GM23338 (cell line): ENCODE measurements around the gene MAP2K2. TPM values are rescaled to one million over a fixed set of nuclear protein-coding genes. Genes with fewer than 3 reads are reported as not detected.

Source experiments
- ATAC-seq: fragments of 200-7000 bp; cut with Tn5 transposase; 3 replicates; pipeline ENCODE4 v1.9.1; 2020
- DNase-seq: peaks from one replicate; pipeline ENCODE4 v3.0.0-alpha.2; 2015; ENCODE audit warnings: low spot score
- H2AFZ ChIP-seq: fragments of 200-600 bp; sonication (generic); 2 replicates; pipeline ENCODE4 v1.8.0; 2016; ENCODE audit warnings: antibody characterized with exemption, mild to moderate bottlenecking, moderate library complexity
- H3F3A ChIP-seq: fragments of 200-600 bp; sonication (generic); replicated peaks from 2 replicates; pipeline ENCODE4 v1.8.0; 2017; ENCODE audit warnings: antibody characterized with exemption, mixed run types, low read depth
- H3K27ac ChIP-seq: fragments of 200-600 bp; sonication (generic); 2 replicates; pipeline ENCODE4 v1.6.1; 2016; ENCODE audit warnings: low read depth
- H3K27me3 ChIP-seq: fragments of 200-600 bp; sonication (generic); 2 replicates; pipeline ENCODE4 v1.8.0; 2016; ENCODE audit warnings: mild to moderate bottlenecking, mixed run types, moderate library complexity; ENCODE audit not compliant: insufficient read depth
- H3K36me3 ChIP-seq: fragments of 200-600 bp; sonication (generic); 2 replicates; pipeline ENCODE4 v1.8.0; 2016; ENCODE audit warnings: mild to moderate bottlenecking; ENCODE audit not compliant: insufficient read depth
- H3K4me1 ChIP-seq: fragments of 200-600 bp; sonication (generic); 2 replicates; pipeline ENCODE4 v1.8.0; 2016; ENCODE audit warnings: mild to moderate bottlenecking, moderate library complexity; ENCODE audit not compliant: insufficient read depth
- H3K4me2 ChIP-seq: fragments of 200-600 bp; sonication (generic); 2 replicates; pipeline ENCODE4 v1.7.1; 2017; ENCODE audit warnings: mixed run types
- H3K4me3 ChIP-seq: fragments of 200-600 bp; sonication (generic); 2 replicates; pipeline ENCODE4 v1.6.1; 2016; ENCODE audit warnings: mixed run types
- H3K79me2 ChIP-seq: fragments of 200-600 bp; sonication (generic); replicated peaks from 2 replicates; pipeline ENCODE4 v1.8.0; 2017; ENCODE audit warnings: mild to moderate bottlenecking; ENCODE audit not compliant: insufficient read depth
- H3K9me2 ChIP-seq: fragments of 200-600 bp; sonication (generic); 2 replicates; pipeline ENCODE4 v1.8.0; 2017; ENCODE audit not compliant: insufficient read depth
- H4K20me1 ChIP-seq: fragments of 200-600 bp; sonication (generic); replicated peaks from 2 replicates; pipeline ENCODE4 v1.8.0; 2017; ENCODE audit warnings: mild to moderate bottlenecking; ENCODE audit not compliant: insufficient read depth
- H3K27ac Mint-ChIP-seq: 2 replicates; pipeline ENCODE4 v1.8.0; 2020; ENCODE audit warnings: inconsistent platforms, mild to moderate bottlenecking, moderate library complexity, mixed read lengths
- H3K27me3 Mint-ChIP-seq: 3 replicates; pipeline ENCODE4 v1.8.0; 2022; ENCODE audit warnings: low read depth, mild to moderate bottlenecking, moderate library complexity, mixed read lengths, inconsistent platforms; ENCODE audit not compliant: insufficient read depth, poor library complexity
- H3K36me3 Mint-ChIP-seq: 3 replicates; pipeline ENCODE4 v1.8.0; 2021; ENCODE audit warnings: low read depth, mild to moderate bottlenecking, inconsistent platforms, moderate library complexity, mixed read lengths
- H3K4me1 Mint-ChIP-seq: 3 replicates; pipeline ENCODE4 v1.8.0; 2020; ENCODE audit warnings: mild to moderate bottlenecking, inconsistent platforms, mixed read lengths
- H3K4me3 Mint-ChIP-seq: 3 replicates; pipeline ENCODE4 v1.8.0; 2021; ENCODE audit warnings: moderate library complexity, mild to moderate bottlenecking, inconsistent platforms, mixed read lengths
- H3K9me3 Mint-ChIP-seq: 3 replicates; pipeline ENCODE4 v1.8.0; 2020; ENCODE audit warnings: moderate library complexity, mild to moderate bottlenecking, inconsistent platforms, mixed read lengths
- CREB1 ChIP-seq: fragments of 250-450 bp; sonication (Bioruptor Pico); IDR thresholded peaks from 2 replicates; pipeline ENCODE4 v1.5.0; 2020; ENCODE audit warnings: low read depth, mild to moderate bottlenecking, moderate library complexity
- CTCF ChIP-seq, 2 experiments: fragments of 200-600 bp in 1 of 2; sonication (generic) in 1 of 2; conservative IDR thresholded peaks; 2 replicates each; pipeline versions ENCODE4 v1.5.1 to v1.6.1; 2016 to 2017; ENCODE audit warnings: antibody characterized with exemption in 2 of 2, low read depth in 2 of 2, mild to moderate bottlenecking in 2 of 2, moderate library complexity in 1 of 2
- ETS1 ChIP-seq: IDR thresholded peaks from 2 replicates; pipeline ENCODE4 v1.6.1; 2016; ENCODE audit warnings: antibody characterized with exemption
- EZH2phosphoT487 ChIP-seq: fragments of 200-600 bp; sonication (generic); IDR thresholded peaks from one replicate; pipeline ENCODE4 v1.8.1; 2018; ENCODE audit warnings: antibody characterized with exemption; ENCODE audit not compliant: unreplicated experiment
- JUNB ChIP-seq: IDR thresholded peaks from one replicate; pipeline ENCODE4 v1.6.1; 2016; ENCODE audit warnings: antibody characterized with exemption; ENCODE audit not compliant: unreplicated experiment
- NANOG ChIP-seq: IDR thresholded peaks from 2 replicates; pipeline ENCODE4 v1.6.1; 2016; ENCODE audit warnings: antibody characterized with exemption, borderline replicate concordance
- POLR2AphosphoS5 ChIP-seq: IDR thresholded peaks from 2 replicates; pipeline ENCODE4 v1.6.1; 2016; ENCODE audit warnings: antibody characterized with exemption, low read depth
- REST ChIP-seq: IDR thresholded peaks from one replicate; pipeline ENCODE4 v1.6.1; 2018; ENCODE audit warnings: antibody characterized with exemption; ENCODE audit not compliant: unreplicated experiment
- polyA plus RNA-seq: library from polyadenylated mRNA; unstranded; fragments of >200 nt; fragmentation: Nextera tagmentation; extraction: Ambion mirVana; gene quantifications from 2 replicates; pipeline ENCODE4 v1.2.1, GENCODE V29; 2016
- total RNA-seq: library from RNA; depleted of rRNA; stranded (reverse); fragments of >200 nt; shearing (Covaris generic); gene quantifications from 2 replicates; pipeline ENCODE4 v1.2.3, GENCODE V29; 2014

MAP2K2 gene
- total and polyA plus RNA-seq, 2 experiments from 2014 or later, result 99.7 to 151 TPM

- no peak overlapping the region for H3K4me3 ChIP-seq
- no peak overlapping the region for H2AFZ ChIP-seq
- DNase-seq (peak; percentile 33), ATAC-seq (no peak)
- H3K36me3 Mint-ChIP-seq, result peaks cover 16% of the 10 kb centered on the region
- TF ChIP-seq REST (no peak), CTCF (conservative IDR thresholded peaks at IDR 0.05; ENCODE audit: low read depth in 2 of 2) (no peak), NANOG (no peak), CREB1 (CRISPR knock-in tag) (no peak), EZH2phosphoT487 (no peak), ETS1 (no peak), JUNB (no peak), POLR2AphosphoS5 (no peak; the same call in 1 of the 2 replicates)
- H3K4me3 Mint-ChIP-seq, result no peak overlapping the region
- H3K9me3 Mint-ChIP-seq, result no peaks in the 10 kb centered on the region; the same call in 2 of the 3 replicates
- H3F3A ChIP-seq, result peaks cover 18% of the 10 kb centered on the region
- peaks cover 95% of the 10 kb centered on the region for H3K79me2 ChIP-seq
- peaks cover 6% of the 10 kb centered on the region for H3K4me1 Mint-ChIP-seq
- no peaks in the 10 kb centered on the region for H3K27me3 ChIP-seq
- H4K20me1 ChIP-seq, result peaks cover 50% of the 10 kb centered on the region
- no peak overlapping the region; the same call in 1 of the 2 replicates for H3K4me2 ChIP-seq
- no peak overlapping the region for H3K27ac ChIP-seq
- H3K27ac Mint-ChIP-seq, result peak overlapping the region; percentile 89
- H3K27me3 Mint-ChIP-seq, result peaks cover 14% of the 10 kb centered on the region
- H3K9me2 ChIP-seq, result no peaks in the 10 kb centered on the region
- peaks cover 19% of the 10 kb centered on the region for H3K4me1 ChIP-seq
- H3K36me3 ChIP-seq, result no peaks in the 10 kb centered on the region
Measured at GRCh38 chr19:4059891-4060620, 63.9 kb downstream of the MAP2K2 start.
